Neural cell (in vitro differentiated cells): Measurements from ENCODE around the gene SPACA6. TPM values are rescaled to one million over a fixed set of nuclear protein-coding genes. Genes with fewer than 3 reads are reported as not detected.

Experiments used
- H2AFZ ChIP-seq: fragments of 200-600, 300-800 bp; sonication (generic), shearing (Covaris generic); 2 replicates; pipeline ENCODE4 v1.6.0; 2014; ENCODE audit warnings: low read depth, mild to moderate bottlenecking, antibody characterized with exemption, low read length, moderate library complexity
- H3F3A ChIP-seq: fragments of 200-600 bp; shearing (Covaris generic); 2 replicates; pipeline ENCODE4 v1.6.1; 2016; ENCODE audit warnings: mild to moderate bottlenecking, moderate library complexity, mixed read lengths, antibody characterized with exemption, low read length; ENCODE audit not compliant: insufficient read depth, poor library complexity, severe bottlenecking
- H3K27ac ChIP-seq: fragments of 200-600, 300-800 bp; sonication (generic), shearing (Covaris generic); 2 replicates; pipeline ENCODE4 v1.5.1; 2014; ENCODE audit warnings: mild to moderate bottlenecking, low read length, moderate library complexity
- H3K27me3 ChIP-seq: fragments of 300-800, 200-600 bp; sonication (generic), shearing (Covaris generic); 2 replicates; pipeline ENCODE4 v1.6.0; 2014; ENCODE audit warnings: mild to moderate bottlenecking, low read depth, low read length, moderate library complexity; ENCODE audit not compliant: insufficient read depth
- H3K36me3 ChIP-seq: fragments of 300-800, 200-600 bp; sonication (generic), shearing (Covaris generic); 2 replicates; pipeline ENCODE4 v1.5.1; 2014; ENCODE audit warnings: mild to moderate bottlenecking, antibody characterized with exemption, low read length, moderate library complexity; ENCODE audit not compliant: insufficient read depth
- H3K4me2 ChIP-seq: fragments of 300-800, 200-600 bp; sonication (generic), shearing (Covaris generic); 2 replicates; pipeline ENCODE4 v1.6.0; 2014; ENCODE audit warnings: mild to moderate bottlenecking, low read length
- H3K4me3 ChIP-seq: fragments of 300-800, 200-600 bp; sonication (generic), shearing (Covaris generic); 2 replicates; pipeline ENCODE4 v1.5.1; 2014; ENCODE audit warnings: mild to moderate bottlenecking, low read length, moderate library complexity
- H3K79me2 ChIP-seq: fragments of 200-600 bp; shearing (Covaris generic); replicated peaks from 2 replicates; pipeline ENCODE4 v1.6.0; 2014; ENCODE audit warnings: mild to moderate bottlenecking, low read length, moderate library complexity; ENCODE audit not compliant: insufficient read depth
- H3K9ac ChIP-seq: fragments of 300-800, 200-600 bp; sonication (generic), shearing (Covaris generic); 2 replicates; pipeline ENCODE4 v1.6.1; 2016; ENCODE audit warnings: mild to moderate bottlenecking, low read length, mixed read lengths
- H3K9me2 ChIP-seq: fragments of 200-600 bp; shearing (Covaris generic); 2 replicates; pipeline ENCODE4 v1.6.1; 2016; ENCODE audit warnings: mild to moderate bottlenecking, low read length, mixed read lengths; ENCODE audit not compliant: insufficient read depth
- H3K9me3 ChIP-seq: fragments of 200-600, 300-800 bp; sonication (generic), shearing (Covaris generic); 2 replicates; pipeline ENCODE4 v1.6.1; 2016; ENCODE audit warnings: mild to moderate bottlenecking, mixed run types, low read length, moderate library complexity, mixed read lengths
- H4K20me1 ChIP-seq: fragments of 200-600 bp; shearing (Covaris generic); 2 replicates; pipeline ENCODE4 v1.6.1; 2016; ENCODE audit warnings: mild to moderate bottlenecking, mixed run types; ENCODE audit not compliant: insufficient read depth
- CTCF ChIP-seq: fragments of 450-650 bp; IDR thresholded peaks from 2 replicates; pipeline ENCODE4 v1.5.1; 2014; ENCODE audit warnings: antibody characterized with exemption, mild to moderate bottlenecking, moderate library complexity; ENCODE audit not compliant: poor library complexity, severe bottlenecking
- EP300 ChIP-seq: fragments of 450-650 bp; conservative IDR thresholded peaks from 2 replicates; pipeline ENCODE4 v1.6.1; 2014; ENCODE audit warnings: antibody characterized with exemption, mild to moderate bottlenecking, moderate library complexity; ENCODE audit not compliant: poor library complexity, severe bottlenecking
- EZH2 ChIP-seq: fragments of 200-600, 300-800 bp; shearing (Covaris generic), sonication (generic); IDR thresholded peaks from 2 replicates; pipeline ENCODE4 v1.6.1; 2014; ENCODE audit warnings: antibody characterized with exemption, low read length, borderline replicate concordance, mild to moderate bottlenecking; ENCODE audit not compliant: insufficient read depth, poor library complexity, severe bottlenecking
- MXI1 ChIP-seq: fragments of 450-650 bp; conservative IDR thresholded peaks from 2 replicates; pipeline ENCODE4 v1.6.1; 2014; ENCODE audit warnings: antibody characterized with exemption, mild to moderate bottlenecking; ENCODE audit not compliant: poor library complexity, severe bottlenecking
- POLR2AphosphoS5 ChIP-seq: IDR thresholded peaks from 2 replicates; pipeline ENCODE4 v1.6.1; 2012
- RAD21 ChIP-seq: fragments of 450-650 bp; conservative IDR thresholded peaks from 2 replicates; pipeline ENCODE4 v1.6.1; 2014; ENCODE audit warnings: antibody characterized with exemption, mild to moderate bottlenecking, moderate library complexity
- REST ChIP-seq: IDR thresholded peaks from 2 replicates; pipeline ENCODE4 v1.6.1; 2012; ENCODE audit warnings: borderline replicate concordance
- SMC3 ChIP-seq: fragments of 450-650 bp; conservative IDR thresholded peaks from 2 replicates; pipeline ENCODE4 v1.6.1; 2014; ENCODE audit warnings: antibody characterized with exemption, mild to moderate bottlenecking, moderate library complexity; ENCODE audit not compliant: poor library complexity
- TAF1 ChIP-seq: IDR thresholded peaks from 2 replicates; pipeline ENCODE4 v1.6.1; 2012; ENCODE audit warnings: low read depth
- polyA plus RNA-seq: library from polyadenylated mRNA; depleted of rRNA; stranded (reverse); fragments of >200 nt; gene quantifications from 2 replicates; pipeline ENCODE4 v1.2.3, GENCODE V29; 2014

Gene SPACA6
- polyA plus RNA-seq, 1 donor from 2014 or later = 5.2 TPM

GRCh38 chr19:51698296-51698695 is 5.2 kb downstream of the SPACA6 start:
- Histone ChIP-seq H3K4me3 (no peak overlapping the region), H3K9me2 (no peaks in the 10 kb centered on the region), H3K27ac (no peak overlapping the region), H3K9ac (no peak overlapping the region), H3F3A (no peaks in the 10 kb centered on the region), H3K79me2 (no peaks in the 10 kb centered on the region), H3K36me3 (peaks cover 7% of the 10 kb centered on the region), H3K4me2 (no peak overlapping the region), H3K9me3 (no peaks in the 10 kb centered on the region), H4K20me1 (no peaks in the 10 kb centered on the region), H2AFZ (no peak overlapping the region), H3K27me3 (no peaks in the 10 kb centered on the region)
- TF ChIP-seq RAD21 (no peak), MXI1 (no peak), POLR2AphosphoS5 (no peak), REST (no peak), TAF1 (no peak), SMC3 (no peak), CTCF (no peak), EP300 (no peak), EZH2 (no peak)

GRCh38 chr19:51699170-51699569 is 6.0 kb downstream of the SPACA6 start:
- Histone ChIP-seq H3K79me2 (no peaks in the 10 kb centered on the region), H2AFZ (no peak overlapping the region), H3K4me3 (no peak overlapping the region), H3K36me3 (peaks cover 7% of the 10 kb centered on the region), H3K27ac (no peak overlapping the region), H3K9ac (no peak overlapping the region), H3K27me3 (no peaks in the 10 kb centered on the region), H3K4me2 (no peak overlapping the region), H3K9me2 (no peaks in the 10 kb centered on the region), H4K20me1 (no peaks in the 10 kb centered on the region), H3F3A (no peaks in the 10 kb centered on the region), H3K9me3 (no peaks in the 10 kb centered on the region)
- TF ChIP-seq TAF1 (no peak), EP300 (no peak), RAD21 (no peak), POLR2AphosphoS5 (no peak), CTCF (no peak), MXI1 (no peak), REST (no peak), EZH2 (no peak), SMC3 (no peak)
